ENCODE results near the gene TMEM200A.

GRCh38 chr6:130377915-130378314 lies 12.1 kb downstream of the TMEM200A start:
- TF ChIP-seq EZH2 (IDR thresholded peaks at IDR 0.05; ENCODE audit: insufficient read depth, poor library complexity, severe bottlenecking) (no peak), EZH2phosphoT487 (IDR thresholded peaks at IDR 0.05; ENCODE audit: insufficient read depth, low read depth) (no peak)
